ENCODE measurements around the gene CLEC2A.
"Not testable (repeated sequence)": the region's sequence is repeated elsewhere in the genome, so short reads cannot be mapped to it uniquely, and the experiment has no call there.

CLEC2A gene

DNA sequence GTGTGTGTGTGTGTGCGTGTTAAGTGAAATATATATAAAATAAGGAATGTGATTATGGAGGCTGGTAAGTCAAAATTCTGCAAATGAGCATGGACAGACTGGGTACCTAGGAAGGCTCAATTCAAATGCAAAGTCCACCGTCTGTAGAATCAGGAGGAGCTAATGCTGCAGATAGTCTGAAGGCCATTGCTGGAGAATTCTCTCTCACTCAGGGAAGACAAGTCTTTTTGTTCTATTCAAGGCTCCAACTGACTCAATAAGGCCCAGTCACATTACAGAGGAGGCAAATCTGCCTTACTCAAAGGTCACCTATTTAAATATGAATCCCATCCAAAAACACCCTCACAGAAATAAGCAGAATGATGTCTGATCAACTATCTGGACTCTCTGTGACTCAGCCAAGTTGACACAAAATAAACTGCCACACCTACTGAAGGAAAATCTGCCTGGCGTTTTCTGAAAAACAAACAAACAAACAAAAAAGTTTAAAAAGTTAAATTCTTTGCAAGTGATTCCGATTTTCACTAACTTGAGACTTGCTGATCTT lies 51.6 kb downstream of the CLEC2A start:
- DNase-seq: no peak

DNA sequence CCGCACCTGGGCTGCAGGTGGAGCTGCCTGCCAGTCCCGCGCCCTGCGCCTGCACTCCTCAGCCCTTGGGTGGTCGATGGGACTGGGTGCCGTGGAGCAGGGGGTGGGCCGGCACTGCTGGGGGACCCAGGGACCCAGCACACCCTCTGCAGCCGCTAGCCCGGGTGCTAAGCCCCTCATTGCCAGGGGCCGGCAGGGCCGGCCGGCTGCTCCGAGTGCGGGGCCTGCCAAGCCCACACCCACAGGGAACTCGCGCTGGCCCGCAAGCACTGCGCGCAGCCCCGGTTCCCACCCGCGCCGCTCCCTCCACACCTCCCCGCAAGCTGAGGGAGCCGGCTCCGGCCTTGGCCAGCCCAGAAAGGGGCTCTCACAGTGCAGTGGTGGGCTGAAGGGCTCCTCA lies 56.0 kb downstream of the CLEC2A start:
- DNase-seq: not testable (repeated sequence)

DNA sequence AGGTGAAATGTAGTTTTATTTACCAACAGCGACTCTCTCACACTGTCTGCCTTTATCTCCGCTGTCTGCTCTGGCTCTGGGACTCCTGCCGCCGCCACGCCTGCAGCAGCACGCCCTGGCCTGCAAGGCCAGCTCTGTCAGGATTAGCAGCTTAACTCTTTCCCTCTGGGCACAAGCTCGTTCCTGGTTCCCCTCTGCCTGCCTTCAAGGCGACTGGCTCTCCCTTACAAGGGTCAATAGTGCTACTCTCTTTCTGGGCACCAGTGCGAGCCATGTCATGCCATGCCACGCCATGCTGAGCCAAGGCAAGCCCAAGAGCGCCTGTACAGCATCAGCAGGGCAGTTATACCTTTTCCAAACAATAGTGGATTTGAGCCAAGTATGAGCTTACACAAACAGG lies 59.4 kb downstream of the CLEC2A start:
- no peak for DNase-seq

DNA sequence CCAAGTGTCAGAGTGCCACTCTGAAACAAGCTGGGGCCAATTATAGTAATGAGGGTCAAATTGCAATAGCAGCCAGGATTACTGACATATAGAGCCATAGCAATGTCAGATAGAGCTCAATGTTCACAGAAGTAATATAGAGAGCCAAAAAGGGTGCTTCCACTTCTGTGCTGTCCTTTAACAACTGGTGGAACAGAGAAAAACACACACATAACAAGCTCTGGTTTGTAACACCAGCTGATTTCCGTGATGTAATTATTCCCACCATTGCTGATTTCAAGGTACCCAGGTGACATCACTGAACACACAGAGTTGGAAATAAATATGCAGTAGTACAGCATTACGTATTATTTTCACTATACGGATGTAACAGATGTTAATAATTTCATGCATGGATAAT lies 60.0 kb downstream of the CLEC2A start:
- no peak for DNase-seq

DNA sequence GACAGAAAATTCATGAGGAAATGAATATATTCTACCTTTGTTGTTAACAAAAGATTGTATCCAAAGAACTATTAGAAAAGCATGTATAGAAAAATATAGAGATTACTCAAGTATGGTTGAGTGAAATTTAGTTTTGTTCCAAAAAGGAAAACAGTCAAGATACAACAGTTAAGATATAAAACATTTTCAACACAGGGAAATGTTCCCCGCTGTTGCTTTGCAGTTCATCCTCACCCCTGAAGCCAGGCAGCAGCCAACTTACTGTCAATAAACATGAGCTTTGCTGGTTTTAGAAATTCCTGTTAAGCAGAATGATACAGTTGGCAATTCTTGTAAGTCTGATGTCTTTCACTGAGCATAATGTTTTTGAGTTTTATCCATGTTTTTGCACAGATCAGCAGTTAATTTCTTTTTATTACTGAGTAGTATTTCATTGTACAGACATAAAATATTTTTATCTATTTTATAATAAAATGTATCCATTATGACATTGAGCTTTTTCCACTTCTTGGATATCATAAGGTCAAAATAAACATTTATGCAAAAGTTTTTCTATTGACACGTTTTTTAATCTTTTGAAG lies 61.8 kb downstream of the CLEC2A start:
- no peak for DNase-seq

DNA sequence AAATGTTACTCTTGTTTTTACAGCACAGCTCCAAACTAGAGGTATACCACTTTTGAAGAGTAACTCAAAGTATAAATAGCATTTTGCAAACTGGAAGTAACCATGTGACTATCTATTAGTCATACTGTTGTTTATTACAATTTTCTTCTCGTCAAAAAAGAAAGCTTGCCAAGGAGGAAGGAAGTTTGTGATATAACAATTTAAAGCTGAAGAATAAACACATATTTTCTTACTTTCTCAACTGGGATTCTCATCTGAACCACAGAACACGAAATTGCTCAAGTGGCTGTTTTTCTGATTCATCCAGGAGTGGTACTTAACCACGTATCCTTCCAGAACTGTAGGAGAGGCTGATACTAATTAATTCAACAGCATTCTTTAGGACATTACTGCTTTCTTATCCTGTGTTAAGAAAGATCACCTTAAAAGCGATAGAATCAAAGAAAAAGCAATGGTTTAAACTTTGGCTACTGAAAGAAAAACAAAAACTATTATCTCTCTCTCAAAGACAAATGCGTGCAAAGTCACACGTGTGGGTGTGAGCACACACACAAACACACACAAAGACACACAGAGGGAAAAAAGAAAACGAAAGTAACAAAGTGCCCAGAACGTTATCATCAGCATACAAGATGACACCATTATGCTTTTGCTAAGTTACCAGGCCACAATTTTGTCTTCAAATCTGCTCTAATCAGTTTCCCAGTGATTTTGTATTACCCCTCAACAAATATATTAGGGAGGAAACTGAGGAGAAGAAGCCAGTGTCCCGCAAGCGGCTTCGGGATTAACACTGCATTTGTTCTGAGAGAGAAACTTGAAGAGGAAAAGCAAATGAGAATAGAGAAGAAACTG lies 62.6 kb downstream of the CLEC2A start, which contains the start of gene CLEC2B:
TSS of gene CLEC2B (minus strand) at position 48 of the 855 bp plus-strand sequence.
- no peak for DNase-seq

DNA sequence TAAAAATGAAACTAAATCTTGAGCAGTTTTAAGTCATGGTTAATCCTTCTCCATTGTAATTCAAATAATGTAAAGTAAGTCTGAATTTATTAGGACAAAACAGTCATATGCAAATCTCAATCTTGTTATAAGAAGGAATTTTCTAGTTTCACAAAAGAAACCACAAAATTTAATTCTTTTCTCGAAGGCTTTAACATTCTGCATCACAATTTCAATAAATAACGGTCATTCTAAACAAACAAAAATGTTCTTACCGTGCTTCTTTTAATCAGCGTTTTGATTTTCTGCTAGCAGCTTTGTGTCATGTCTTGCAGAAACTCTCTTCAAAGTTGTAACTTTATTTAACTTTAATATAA lies 63.2 kb downstream of the CLEC2A start:
- DNase-seq: no peak

DNA sequence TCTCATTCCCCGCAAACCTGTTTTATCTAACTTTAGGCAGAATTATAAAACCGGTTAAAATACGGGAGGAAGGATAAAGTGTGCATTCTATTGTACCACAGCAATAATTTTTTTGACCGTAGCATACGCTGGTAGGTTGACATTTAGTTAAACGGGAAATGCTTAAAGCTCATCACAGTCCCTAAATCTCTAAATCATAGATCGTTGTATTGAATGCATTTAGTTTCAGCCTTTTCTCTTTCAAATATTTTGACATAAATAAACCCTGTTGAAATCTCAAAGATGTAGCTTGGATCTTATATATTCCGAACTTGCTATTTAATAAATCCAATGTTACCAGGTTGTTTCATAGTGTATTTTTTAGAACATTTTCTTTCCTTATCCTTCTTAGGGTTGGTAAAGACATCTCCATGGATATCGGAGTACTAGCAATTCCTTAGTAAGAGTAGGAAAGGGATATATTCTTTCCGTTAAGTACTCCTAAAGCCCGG lies 63.8 kb downstream of the CLEC2A start:
- no peak for DNase-seq

DNA sequence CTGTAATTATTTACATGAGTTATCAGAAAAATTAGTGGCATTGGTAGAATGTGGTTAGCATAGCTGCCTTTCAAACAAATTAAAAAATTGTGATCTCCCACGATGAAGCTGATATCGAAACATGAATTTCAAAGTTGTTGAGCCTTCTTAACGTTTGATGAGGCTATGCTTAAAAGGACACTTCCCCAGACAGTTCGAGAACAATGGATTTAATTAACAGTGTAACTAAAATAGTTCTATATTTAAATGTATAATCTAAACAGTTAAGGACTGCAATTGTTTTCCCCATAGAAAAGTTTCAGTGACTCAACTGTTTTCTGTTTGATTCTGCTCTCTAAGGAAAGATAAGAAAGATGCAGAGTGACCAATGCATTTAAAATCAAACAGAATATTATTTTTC lies 64.6 kb downstream of the CLEC2A start:
- DNase-seq: no peak

DNA sequence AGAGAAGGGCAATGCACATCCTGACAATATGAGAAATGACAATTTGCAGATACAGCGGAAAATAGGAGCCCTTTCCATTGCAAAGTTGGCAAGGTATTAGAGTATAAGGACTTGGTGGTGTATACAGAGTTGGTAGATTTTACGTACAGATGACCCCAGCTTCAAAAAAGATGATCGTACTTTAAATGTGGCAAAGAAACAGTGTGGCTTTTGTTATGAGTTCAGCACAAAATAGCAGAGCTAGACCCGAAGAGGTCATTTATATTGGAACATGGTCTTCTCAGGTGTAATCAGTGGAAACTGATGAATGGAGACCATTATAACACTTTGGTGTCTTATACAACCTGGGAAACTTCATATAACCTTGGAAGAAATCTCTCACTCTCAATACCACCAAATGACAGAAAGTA lies 65.3 kb downstream of the CLEC2A start:
- DNase-seq: no peak

DNA sequence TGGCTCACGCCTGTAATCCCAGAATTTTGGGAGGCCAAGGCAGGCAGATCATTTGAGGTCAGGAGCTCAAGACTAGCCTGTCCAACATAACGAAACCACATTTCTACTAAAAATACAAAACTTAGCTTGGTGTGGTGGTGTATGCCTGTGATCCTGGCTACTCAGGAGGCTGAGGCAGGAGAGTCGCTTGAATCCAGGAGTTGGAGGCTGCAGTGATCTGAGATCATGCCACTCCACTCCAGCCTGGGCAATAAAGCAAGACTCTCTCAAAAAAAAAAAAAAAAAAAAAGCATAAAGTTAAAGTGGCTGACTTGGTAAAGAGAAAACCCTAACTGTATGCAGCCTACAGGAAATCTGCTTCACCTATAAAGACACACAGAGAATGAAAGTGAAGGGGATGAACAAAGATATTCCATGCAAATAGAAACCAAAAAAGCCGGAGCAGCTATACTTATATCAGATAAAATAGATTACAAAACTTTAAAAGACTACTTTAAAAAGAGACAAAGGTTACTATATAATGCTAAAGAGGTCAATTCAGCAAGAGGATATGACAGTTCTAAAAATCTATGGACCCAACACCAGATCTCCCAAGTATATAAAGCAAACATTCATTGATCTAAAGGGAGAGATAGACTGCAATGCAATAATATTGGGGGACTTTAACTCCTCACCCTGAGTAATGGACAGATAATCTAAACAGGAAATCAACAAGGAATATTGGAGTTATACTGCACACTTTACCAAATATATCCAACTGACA lies 67.1 kb downstream of the CLEC2A start:
- no peak for DNase-seq
